GM12891 (cell line): ENCODE measurements around the gene PPP1R14C.

Source experiments
- DNase-seq: peaks from one replicate; pipeline ENCODE4 v3.0.0; 2011; ENCODE audit warnings: low spot score; ENCODE audit not compliant: insufficient read length
- FAIRE-seq: peaks from 2 replicates; lab custom pipeline; 2011; peaks lifted over from hg19 to GRCh38; lab: Jason Lieb, UNC
- PAX5 ChIP-seq: IDR thresholded peaks from 2 replicates; pipeline ENCODE4 v1.6.1; 2011; ENCODE audit warnings: low read length, moderate library complexity, mild to moderate bottlenecking; ENCODE audit not compliant: insufficient read depth, severe bottlenecking
- POLR2A ChIP-seq: IDR thresholded peaks from 2 replicates; pipeline ENCODE4 v1.6.1; 2011; ENCODE audit warnings: low read depth, low read length, control low read depth
- POLR2AphosphoS5 ChIP-seq: IDR thresholded peaks from 2 replicates; pipeline ENCODE4 v1.6.1; 2011; ENCODE audit warnings: low read depth, low read length, control low read depth
- POU2F2 ChIP-seq: IDR thresholded peaks from 2 replicates; pipeline ENCODE4 v1.6.1; 2011; ENCODE audit warnings: low read depth, mild to moderate bottlenecking, control low read depth, low read length, moderate library complexity
- SPI1 ChIP-seq: IDR thresholded peaks from 2 replicates; pipeline ENCODE4 v1.6.1; 2011; ENCODE audit warnings: low read depth, low read length, control low read depth
- TAF1 ChIP-seq: IDR thresholded peaks from 2 replicates; pipeline ENCODE4 v1.6.1; 2011; ENCODE audit warnings: low read depth, low read length, control low read depth

Gene PPP1R14C

DNA sequence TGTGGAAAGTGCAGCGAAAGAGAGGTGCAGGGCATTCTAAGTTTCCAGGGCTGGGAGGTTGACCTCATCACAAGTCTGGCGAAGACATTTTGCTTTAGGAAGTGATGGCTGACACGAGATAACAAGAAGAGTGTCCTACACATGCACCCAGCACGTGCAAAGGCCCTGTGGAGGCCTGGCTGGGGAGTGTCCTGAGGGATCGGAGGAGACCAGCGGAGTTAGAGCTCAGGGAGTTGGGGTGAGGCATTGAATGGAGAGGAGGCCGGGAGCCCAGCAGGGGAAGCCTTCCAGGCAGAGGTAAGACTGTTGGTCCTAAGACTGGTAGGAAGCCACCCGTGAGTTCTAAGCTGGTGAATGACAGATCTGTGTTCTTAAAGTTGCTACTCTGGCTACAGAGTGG, 58.4 kb downstream of the PPP1R14C start:
- DNase-seq (no peak), FAIRE-seq (no peak)
- TF ChIP-seq POLR2AphosphoS5 (no peak), POU2F2 (no peak), TAF1 (no peak), POLR2A (no peak), SPI1 (no peak), PAX5 (no peak)

DNA sequence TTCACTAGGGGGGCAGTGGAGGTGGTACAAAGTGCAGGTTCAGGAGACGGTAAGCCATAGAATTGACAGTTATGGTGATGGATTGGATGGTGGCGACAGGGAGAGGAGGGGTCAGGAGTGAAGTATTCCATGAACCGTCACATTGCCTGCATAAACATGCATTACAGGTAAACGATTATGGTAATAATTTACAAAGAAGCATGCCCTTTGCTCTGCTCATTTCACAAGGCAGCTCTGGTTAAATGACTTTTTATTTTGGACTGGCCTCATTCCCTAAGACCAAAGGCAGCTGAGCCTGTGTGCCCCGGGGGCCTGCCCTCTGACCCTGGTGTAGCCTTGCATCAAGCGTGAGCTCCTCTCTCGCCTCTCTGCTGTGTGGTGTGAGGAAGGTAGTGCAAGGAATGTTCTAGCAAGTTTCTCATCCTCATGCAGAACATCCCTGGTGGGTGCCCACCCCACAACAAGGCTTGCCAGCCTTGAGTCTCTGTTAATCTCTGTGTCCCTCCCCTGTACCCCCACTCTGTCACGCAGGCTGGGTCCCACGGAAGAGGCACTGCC, 59.0 kb downstream of the PPP1R14C start:
- FAIRE-seq = no peak
- no peak for DNase-seq
- no peak for TF ChIP-seq POLR2AphosphoS5
- no peak for TF ChIP-seq PAX5
- TF ChIP-seq TAF1 = no peak
- TF ChIP-seq POLR2A = no peak
- no peak for TF ChIP-seq POU2F2
- no peak for TF ChIP-seq SPI1

DNA sequence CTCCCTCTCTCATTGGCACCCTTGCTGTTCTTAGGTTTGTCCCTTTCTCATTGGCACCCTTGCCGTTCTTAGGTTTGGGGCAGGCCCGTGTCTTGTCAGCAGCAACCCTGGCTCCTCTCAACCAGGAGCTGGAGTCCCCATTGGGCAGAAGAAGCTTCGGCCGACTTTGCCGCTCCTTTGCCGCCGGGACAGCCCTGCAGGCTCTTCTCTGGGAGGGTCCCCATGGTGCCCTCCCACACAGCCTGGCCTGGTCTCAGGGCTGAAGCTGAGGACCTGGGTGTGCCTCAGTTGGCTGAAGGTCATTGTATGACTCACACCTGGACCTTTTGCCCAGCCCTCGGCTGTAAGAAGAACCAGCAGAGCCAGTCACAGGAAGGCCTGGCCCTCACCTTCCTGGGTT, 59.6 kb downstream of the PPP1R14C start:
- no peak for TF ChIP-seq TAF1
- no peak for TF ChIP-seq POLR2A
- TF ChIP-seq POLR2AphosphoS5 = no peak
- no peak for TF ChIP-seq POU2F2
- no peak for TF ChIP-seq SPI1
- TF ChIP-seq PAX5 = no peak
- FAIRE-seq = no peak
- DNase-seq = no peak

DNA sequence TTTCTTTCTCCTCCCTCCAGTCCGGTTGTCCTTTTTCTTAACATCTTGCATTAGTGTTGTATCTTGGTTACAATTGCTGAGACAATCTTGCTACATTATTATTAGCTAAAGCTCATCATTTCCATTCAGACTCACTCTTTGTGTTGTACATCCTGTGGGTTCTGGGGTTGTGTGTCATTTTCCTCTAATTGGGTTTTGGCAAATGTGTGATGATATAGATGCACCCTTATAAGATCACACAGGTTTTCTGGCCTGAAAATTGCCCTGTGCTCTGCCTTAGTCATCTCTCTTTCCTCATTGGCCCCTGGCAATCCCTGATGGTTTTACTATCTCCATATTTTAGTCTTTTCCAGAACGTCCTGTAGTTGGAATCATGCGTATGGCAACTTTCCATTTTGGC, 60.1 kb downstream of the PPP1R14C start:
- FAIRE-seq (no peak), DNase-seq (no peak)
- TF ChIP-seq POLR2A = no peak
- TF ChIP-seq POU2F2 = no peak
- no peak for TF ChIP-seq POLR2AphosphoS5
- no peak for TF ChIP-seq SPI1
- TF ChIP-seq TAF1 = no peak
- no peak for TF ChIP-seq PAX5

DNA sequence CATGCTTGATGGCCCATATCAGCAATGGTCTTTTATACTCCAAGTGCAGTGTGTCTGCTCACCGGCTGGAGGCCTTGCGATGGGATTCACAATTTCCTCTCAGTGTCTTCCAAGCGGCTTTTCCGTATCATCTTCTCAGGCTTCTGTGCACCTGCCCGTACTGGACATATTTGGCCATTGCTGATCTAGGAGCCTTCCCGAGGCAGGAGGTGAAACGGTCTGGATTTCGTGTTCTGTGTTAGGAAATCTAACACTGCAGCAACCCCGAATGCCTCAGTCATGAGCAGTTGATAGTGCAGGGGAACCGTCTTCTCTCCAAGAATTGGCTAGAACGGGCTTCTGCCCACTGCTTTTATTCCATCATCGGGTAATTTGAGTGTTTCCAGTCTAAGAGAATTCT, 60.5 kb downstream of the PPP1R14C start:
- no peak for FAIRE-seq
- TF ChIP-seq POLR2AphosphoS5 (no peak), POU2F2 (no peak)

DNA sequence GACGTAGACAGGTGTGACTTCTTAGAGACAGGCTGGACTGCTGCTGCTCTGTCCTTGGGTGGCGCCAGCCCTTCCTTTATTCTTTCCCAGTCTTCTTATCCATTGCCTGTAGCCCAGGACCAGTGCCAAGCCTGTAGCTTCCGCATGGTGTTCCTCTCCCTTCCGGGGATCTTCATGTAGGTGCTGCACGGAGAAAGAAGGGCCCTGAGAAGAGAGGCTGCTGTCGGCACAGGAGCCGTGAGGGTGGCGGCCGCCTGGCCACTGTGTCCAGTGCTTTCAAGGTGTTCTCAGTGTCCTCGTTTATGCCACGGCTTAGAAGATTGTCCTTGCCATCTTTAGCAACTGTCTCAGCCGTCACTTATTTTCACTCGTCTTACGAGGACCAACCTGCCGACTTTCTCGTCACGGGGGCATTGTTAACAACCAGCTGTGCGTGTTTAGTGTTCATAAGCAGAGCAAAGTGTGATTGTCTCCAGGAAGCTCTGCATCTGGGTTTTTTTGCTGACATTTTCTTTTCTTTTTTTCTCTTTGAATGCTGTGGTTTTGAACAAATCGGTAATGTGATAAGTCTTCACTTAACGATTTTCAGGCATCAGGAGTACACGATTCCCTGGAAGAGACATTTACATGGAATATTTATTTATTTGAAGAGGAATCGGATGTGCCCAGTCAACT, 61.2 kb downstream of the PPP1R14C start:
- no peak for FAIRE-seq
- TF ChIP-seq PAX5 (no peak), SPI1 (no peak), POU2F2 (no peak), TAF1 (no peak), POLR2AphosphoS5 (no peak), POLR2A (no peak)
- DNase-seq = no peak

More for the DNA sequence above, 60.5 kb downstream of the PPP1R14C start:
- no peak for DNase-seq

DNA sequence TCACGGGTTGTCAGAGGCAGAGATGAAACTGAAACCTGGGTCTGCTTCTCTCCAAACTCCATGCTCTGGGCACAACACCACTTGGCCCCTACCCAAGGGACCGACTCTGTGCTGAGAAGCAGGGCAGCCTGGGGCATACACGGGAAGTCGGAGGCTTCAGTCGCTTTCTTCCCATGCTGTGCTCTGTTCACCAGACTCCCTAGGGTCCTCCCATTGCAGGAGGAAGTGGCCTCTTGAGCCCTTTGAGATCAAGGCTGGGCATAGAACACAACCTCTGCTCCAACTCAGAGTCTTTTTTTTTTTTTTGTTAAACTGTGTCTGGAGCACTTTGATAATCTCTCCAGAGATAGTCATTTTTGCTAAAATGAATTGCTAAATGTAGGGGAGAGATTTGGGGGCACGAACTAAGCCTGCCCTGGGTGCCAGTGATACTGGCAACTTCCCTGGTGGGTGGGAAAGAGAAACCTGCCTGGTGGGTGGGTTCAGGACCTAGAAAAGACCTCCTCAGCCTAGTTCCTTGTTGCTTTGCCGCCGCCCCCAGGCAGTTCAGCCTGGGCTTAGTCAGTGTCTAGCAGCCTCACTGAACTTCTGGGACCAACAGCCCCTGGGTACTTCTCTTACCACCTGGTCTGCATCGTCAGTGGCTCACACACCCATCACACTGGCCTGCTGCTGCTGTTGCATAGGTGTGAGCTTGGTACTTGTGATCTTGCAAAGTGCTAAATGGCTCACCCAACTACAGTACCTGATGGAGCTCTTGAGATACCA, 62.0 kb downstream of the PPP1R14C start:
- FAIRE-seq = no peak
- DNase-seq = no peak
- TF ChIP-seq TAF1 = no peak
- no peak for TF ChIP-seq POLR2AphosphoS5
- no peak for TF ChIP-seq SPI1
- no peak for TF ChIP-seq POLR2A
- no peak for TF ChIP-seq PAX5
- TF ChIP-seq POU2F2 = no peak

DNA sequence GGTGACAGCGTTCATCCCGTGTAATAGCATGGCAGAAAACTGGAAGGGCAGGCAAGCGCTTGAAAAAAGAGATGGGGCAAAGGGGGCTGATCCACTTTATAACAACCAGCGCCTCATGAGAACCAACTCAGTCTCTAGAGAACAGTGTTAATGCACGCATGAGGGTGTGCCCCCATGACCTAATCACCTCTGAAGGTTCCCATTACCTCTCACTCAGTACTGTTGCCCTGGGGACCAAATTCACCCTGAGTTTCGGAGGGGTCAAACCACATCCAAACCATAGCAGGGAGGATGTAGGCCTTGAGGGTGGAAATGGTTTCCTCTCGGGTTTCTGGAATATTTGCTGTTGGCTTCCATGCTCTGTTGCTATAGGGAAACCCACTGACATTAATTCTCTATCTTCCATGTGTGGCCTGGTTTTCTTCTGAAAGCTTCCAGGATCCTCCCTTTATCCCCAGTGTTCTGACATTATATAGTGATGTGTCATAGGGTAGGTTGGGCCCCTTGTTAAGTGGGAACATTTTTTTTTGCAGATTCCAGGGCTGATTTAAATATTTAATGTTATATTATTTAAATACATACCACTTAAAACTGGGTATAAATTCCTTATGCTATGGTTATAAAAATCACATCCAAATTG, 65.2 kb downstream of the PPP1R14C start:
- TF ChIP-seq POU2F2 = no peak
- no peak for TF ChIP-seq POLR2A
- no peak for TF ChIP-seq SPI1
- no peak for TF ChIP-seq PAX5
- no peak for TF ChIP-seq TAF1
- no peak for TF ChIP-seq POLR2AphosphoS5
- no peak for FAIRE-seq
- no peak for DNase-seq
